ENCODE data around the gene FMN1. TPM values are rescaled to one million over a fixed set of nuclear protein-coding genes. Genes with fewer than 3 reads are reported as not detected.

The FMN1 gene
- total RNA-seq, 2 donors from 2014 or later: 0.60 to 1.1 TPM

DNA sequence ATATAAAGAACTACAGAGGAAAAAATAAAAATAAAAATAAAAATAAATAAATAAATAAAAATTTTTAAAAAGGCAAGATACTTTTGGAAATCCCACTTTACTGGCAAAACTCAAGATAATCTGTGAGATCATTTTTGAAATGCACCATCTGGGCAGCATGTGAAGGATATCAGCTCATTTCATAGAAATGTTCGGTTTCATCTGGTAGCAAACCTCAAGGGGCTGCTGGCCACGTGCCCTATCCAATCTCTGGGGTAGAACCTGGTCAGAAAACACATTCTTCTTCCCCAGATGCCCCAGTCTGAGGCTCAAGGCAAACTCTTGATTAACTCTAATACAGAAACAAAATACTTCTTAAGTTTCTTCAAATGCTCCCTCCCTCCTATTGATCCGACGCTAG lies 166.0 kb downstream of the FMN1 start:
- 99 to 100% methylated on average over 1 to 4 of the region's 4 CpGs for WGBS, 2 experiments (ENCODE audit: insufficient coverage in 1 of 2, insufficient read length in 1 of 2)
- Histone ChIP-seq H3K36me3 (ENCODE audit: control insufficient read depth, insufficient read depth, low read length) (no peaks in the 10 kb centered on the region), H3K27me3 (ENCODE audit: control insufficient read depth, insufficient read depth, low read length, poor library complexity, severe bottlenecking) (no peaks in the 10 kb centered on the region), H3K4me1 (ENCODE audit: control insufficient read depth, insufficient read depth, low read length) (no peaks in the 10 kb centered on the region), H3K27ac (ENCODE audit: low read depth, low read length) (no peak overlapping the region), H3K9ac (ENCODE audit: extremely low read depth, low read length, poor library complexity, severe bottlenecking) (no peak overlapping the region), H3K9me3 (ENCODE audit: control insufficient read depth, low read length) (no peaks in the 10 kb centered on the region), H3K4me3 (ENCODE audit: low read length) (no peak overlapping the region)
- H3K27me3 Mint-ChIP-seq (ENCODE audit: insufficient read depth): no peaks in the 10 kb centered on the region
- no peak overlapping the region for H3K27ac Mint-ChIP-seq
- no peaks in the 10 kb centered on the region for H3K9me3 Mint-ChIP-seq
- DNase-seq: no peak
- TF ChIP-seq CTCF (conservative IDR thresholded peaks at IDR 0.05): no peak
- peaks cover 7% of the 10 kb centered on the region for H3K4me1 Mint-ChIP-seq
- no peaks in the 10 kb centered on the region for H3K36me3 Mint-ChIP-seq (ENCODE audit: low read depth)
- H3K4me3 Mint-ChIP-seq: no peak overlapping the region

- no peaks in the 10 kb centered on the region for H3K27me3 Mint-ChIP-seq (ENCODE audit: insufficient read depth)
- Histone ChIP-seq H3K36me3 (ENCODE audit: control insufficient read depth, insufficient read depth, low read length) (no peaks in the 10 kb centered on the region), H3K4me3 (ENCODE audit: low read length) (no peak overlapping the region), H3K4me1 (ENCODE audit: control insufficient read depth, insufficient read depth, low read length) (peaks cover 3% of the 10 kb centered on the region), H3K27ac (ENCODE audit: low read depth, low read length) (no peak overlapping the region), H3K9ac (ENCODE audit: extremely low read depth, low read length, poor library complexity, severe bottlenecking) (no peak overlapping the region), H3K9me3 (ENCODE audit: control insufficient read depth, low read length) (no peaks in the 10 kb centered on the region), H3K27me3 (ENCODE audit: control insufficient read depth, insufficient read depth, low read length, poor library complexity, severe bottlenecking) (no peaks in the 10 kb centered on the region)
- 86 to 100% methylated on average over 2 to 6 of the region's 7 CpGs for WGBS, 2 experiments (ENCODE audit: insufficient coverage in 1 of 2, insufficient read length in 1 of 2)
- no peaks in the 10 kb centered on the region for H3K36me3 Mint-ChIP-seq (ENCODE audit: low read depth)
- no peak overlapping the region for H3K4me3 Mint-ChIP-seq
- no peak for TF ChIP-seq CTCF (conservative IDR thresholded peaks at IDR 0.05)
- no peak for DNase-seq
- no peaks in the 10 kb centered on the region for H3K9me3 Mint-ChIP-seq
- H3K4me1 Mint-ChIP-seq: peaks cover 17% of the 10 kb centered on the region
- H3K27ac Mint-ChIP-seq: no peak overlapping the region
These were observed 167.0 kb downstream of the FMN1 start for GRCh38 chr15:33027306-33028035.

DNA sequence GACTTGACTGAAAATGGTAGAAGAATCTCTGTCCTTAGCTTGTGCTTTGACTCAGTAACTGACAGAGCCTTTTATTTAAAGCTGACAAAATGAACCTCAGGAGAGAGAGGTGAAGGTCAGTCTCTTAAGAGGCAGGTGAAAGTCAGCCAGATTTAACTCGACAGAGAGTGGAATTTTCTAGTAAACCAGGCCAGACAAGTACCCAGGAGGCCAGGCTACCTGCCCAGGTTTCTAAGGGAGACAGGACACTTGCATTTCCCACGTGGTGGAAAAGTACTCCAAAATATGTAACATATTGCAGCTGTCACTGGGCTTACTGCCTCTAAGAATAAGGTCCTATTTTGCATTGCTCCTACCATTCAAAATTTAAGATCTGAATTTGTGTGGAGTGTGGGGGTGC lies 167.9 kb downstream of the FMN1 start:
- no peaks in the 10 kb centered on the region for H3K27me3 ChIP-seq (ENCODE audit: control insufficient read depth, insufficient read depth, low read length, poor library complexity, severe bottlenecking)
- TF ChIP-seq CTCF (conservative IDR thresholded peaks at IDR 0.05): no peak
- no peak overlapping the region for H3K27ac Mint-ChIP-seq
- H3K4me1 Mint-ChIP-seq: peaks cover 20% of the 10 kb centered on the region
- H3K27me3 Mint-ChIP-seq (ENCODE audit: insufficient read depth): no peaks in the 10 kb centered on the region
- no peak overlapping the region for H3K4me3 ChIP-seq (ENCODE audit: low read length)
- no peak overlapping the region for H3K9ac ChIP-seq (ENCODE audit: extremely low read depth, low read length, poor library complexity, severe bottlenecking)
- no peak for DNase-seq
- 69 to 83% methylated on average over 2 of the region's 2 CpGs for WGBS, 2 experiments (ENCODE audit: insufficient coverage in 1 of 2, insufficient read length in 1 of 2)
- no peaks in the 10 kb centered on the region for H3K9me3 ChIP-seq (ENCODE audit: control insufficient read depth, low read length)
- H3K27ac ChIP-seq (ENCODE audit: low read depth, low read length): no peak overlapping the region
- H3K9me3 Mint-ChIP-seq: no peaks in the 10 kb centered on the region
- peaks cover 6% of the 10 kb centered on the region for H3K4me1 ChIP-seq (ENCODE audit: control insufficient read depth, insufficient read depth, low read length)
- no peaks in the 10 kb centered on the region for H3K36me3 Mint-ChIP-seq (ENCODE audit: low read depth)
- H3K36me3 ChIP-seq (ENCODE audit: control insufficient read depth, insufficient read depth, low read length): no peaks in the 10 kb centered on the region
- H3K4me3 Mint-ChIP-seq: no peak overlapping the region

Measured in endodermal cell (in vitro differentiated cells).